Loucy (cell line): ENCODE measurements around the gene TRIM34.
"Not testable (repeated sequence)": the region's sequence is repeated elsewhere in the genome, so short reads cannot be mapped to it uniquely, and the experiment has no call there.

Experiments used
- H2AFZ ChIP-seq: fragments of 200-600 bp; sonication (generic); 2 replicates; pipeline ENCODE4 v1.6.0; 2016; ENCODE audit warnings: antibody characterized with exemption, mild to moderate bottlenecking, low read length, moderate library complexity
- H3F3A ChIP-seq: fragments of 200-600 bp; 2 replicates; pipeline ENCODE4 v1.6.0; 2016; ENCODE audit warnings: antibody characterized with exemption, low read depth, mild to moderate bottlenecking
- H3K27me3 ChIP-seq: fragments of 200-600 bp; sonication (generic); 2 replicates; pipeline ENCODE4 v1.6.1; 2014; ENCODE audit warnings: low read length, mild to moderate bottlenecking; ENCODE audit not compliant: insufficient read depth, poor library complexity, severe bottlenecking
- H3K36me3 ChIP-seq: fragments of 200-600 bp; sonication (generic); 2 replicates; pipeline ENCODE4 v1.6.1; 2016; ENCODE audit warnings: low read length; ENCODE audit not compliant: insufficient read depth
- H3K4me1 ChIP-seq: fragments of 200-600 bp; sonication (generic); 2 replicates; pipeline ENCODE4 v1.5.1; 2014; ENCODE audit warnings: low read length, mild to moderate bottlenecking; ENCODE audit not compliant: insufficient read depth, poor library complexity, severe bottlenecking
- H3K4me2 ChIP-seq: fragments of 200-600 bp; sonication (generic); 2 replicates; pipeline ENCODE4 v1.6.0; 2014; ENCODE audit warnings: antibody characterized with exemption, low read length, low read depth, mild to moderate bottlenecking; ENCODE audit not compliant: poor library complexity, severe bottlenecking
- H3K4me3 ChIP-seq: fragments of 200-600 bp; sonication (generic); 2 replicates; pipeline ENCODE4 v1.5.1; 2014; ENCODE audit warnings: low read length, mild to moderate bottlenecking, mixed read lengths; ENCODE audit not compliant: poor library complexity, severe bottlenecking
- H3K79me2 ChIP-seq: fragments of 200-600 bp; sonication (generic); 2 replicates; pipeline ENCODE4 v1.6.1; 2014; ENCODE audit warnings: low read length; ENCODE audit not compliant: insufficient read depth
- H3K9ac ChIP-seq: fragments of 200-600 bp; sonication (generic); 2 replicates; pipeline ENCODE4 v1.6.0; 2014; ENCODE audit warnings: mild to moderate bottlenecking, low read depth, low read length, moderate library complexity; ENCODE audit not compliant: poor library complexity, severe bottlenecking
- H3K9me2 ChIP-seq: fragments of 200-600 bp; sonication (generic); replicated peaks from 2 replicates; pipeline ENCODE4 v1.6.1; 2016; ENCODE audit warnings: low read depth, low read length, mixed read lengths
- H3K9me3 ChIP-seq: fragments of 200-600 bp; sonication (generic); 2 replicates; pipeline ENCODE4 v1.6.1; 2014; ENCODE audit warnings: mild to moderate bottlenecking, antibody characterized with exemption, low read length, low read depth; ENCODE audit not compliant: insufficient read depth
- H4K20me1 ChIP-seq: fragments of 200-600 bp; sonication (generic); 2 replicates; pipeline ENCODE4 v1.6.0; 2014; ENCODE audit warnings: antibody characterized with exemption, low read length, mild to moderate bottlenecking; ENCODE audit not compliant: insufficient read depth, poor library complexity, severe bottlenecking
- EZH2phosphoT487 ChIP-seq: fragments of 200-600 bp; IDR thresholded peaks from 2 replicates; pipeline ENCODE4 v1.6.1; 2018; ENCODE audit warnings: antibody characterized with exemption, mild to moderate bottlenecking, moderate library complexity, borderline replicate concordance
- TF ChIP-seq, protein P1 (sequence below): fragments of 200-600 bp; sonication (generic); conservative IDR thresholded peaks from 2 replicates; pipeline ENCODE4 v1.5.1; 2014; ENCODE audit warnings: mild to moderate bottlenecking, antibody characterized with exemption, low read length

The TRIM34 gene

DNA sequence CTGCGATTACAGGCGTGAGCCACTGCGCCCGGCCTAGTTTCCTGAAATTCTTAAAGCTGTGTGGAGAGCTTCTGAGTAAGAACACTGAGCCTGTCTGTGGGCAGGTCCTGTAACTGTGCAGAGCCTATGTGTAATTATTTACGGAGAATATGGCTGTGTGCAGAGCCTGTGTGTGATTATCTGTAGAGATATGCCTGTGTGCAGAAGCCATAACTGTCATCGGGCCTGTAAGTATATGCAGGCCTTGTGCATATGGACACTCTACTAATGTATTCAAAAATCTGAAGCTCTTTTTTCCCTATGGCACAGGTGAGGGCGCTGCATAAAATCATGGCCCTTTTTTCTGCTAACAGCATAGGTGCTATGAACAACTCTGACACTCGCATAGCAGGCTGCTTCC lies 44.2 kb upstream of the TRIM34 start, which contains the start of gene OR52B6:
TSS of gene OR52B6 (plus strand) at position 301 of the 400 bp plus-strand sequence. CDS start at position 301, 0 bp downstream.
- H3K79me2 ChIP-seq, result no peaks in the 10 kb centered on the region
- no peak for TF ChIP-seq EZH2phosphoT487
- TF ChIP-seq, protein P1, sequence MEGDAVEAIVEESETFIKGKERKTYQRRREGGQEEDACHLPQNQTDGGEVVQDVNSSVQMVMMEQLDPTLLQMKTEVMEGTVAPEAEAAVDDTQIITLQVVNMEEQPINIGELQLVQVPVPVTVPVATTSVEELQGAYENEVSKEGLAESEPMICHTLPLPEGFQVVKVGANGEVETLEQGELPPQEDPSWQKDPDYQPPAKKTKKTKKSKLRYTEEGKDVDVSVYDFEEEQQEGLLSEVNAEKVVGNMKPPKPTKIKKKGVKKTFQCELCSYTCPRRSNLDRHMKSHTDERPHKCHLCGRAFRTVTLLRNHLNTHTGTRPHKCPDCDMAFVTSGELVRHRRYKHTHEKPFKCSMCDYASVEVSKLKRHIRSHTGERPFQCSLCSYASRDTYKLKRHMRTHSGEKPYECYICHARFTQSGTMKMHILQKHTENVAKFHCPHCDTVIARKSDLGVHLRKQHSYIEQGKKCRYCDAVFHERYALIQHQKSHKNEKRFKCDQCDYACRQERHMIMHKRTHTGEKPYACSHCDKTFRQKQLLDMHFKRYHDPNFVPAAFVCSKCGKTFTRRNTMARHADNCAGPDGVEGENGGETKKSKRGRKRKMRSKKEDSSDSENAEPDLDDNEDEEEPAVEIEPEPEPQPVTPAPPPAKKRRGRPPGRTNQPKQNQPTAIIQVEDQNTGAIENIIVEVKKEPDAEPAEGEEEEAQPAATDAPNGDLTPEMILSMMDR, result no peak
- H2AFZ ChIP-seq, result no peak within 1 kb of the TSS

GRCh38 chr11:5581014-5581413 lies 43.8 kb upstream of the TRIM34 start:
- H3K9me2 ChIP-seq, result no peaks in the 10 kb centered on the region
- H3K27me3 ChIP-seq, result no peaks in the 10 kb centered on the region
- no peaks in the 10 kb centered on the region for H3K79me2 ChIP-seq
- no peaks in the 10 kb centered on the region for H3F3A ChIP-seq
- TF ChIP-seq, protein P1, result no peak
- no peak for TF ChIP-seq EZH2phosphoT487
- no peak overlapping the region for H2AFZ ChIP-seq
- no peaks in the 10 kb centered on the region for H4K20me1 ChIP-seq
- H3K9me3 ChIP-seq, result no peaks in the 10 kb centered on the region
- no peak overlapping the region for H3K4me2 ChIP-seq
- H3K9ac ChIP-seq, result no peak overlapping the region
- no peaks in the 10 kb centered on the region for H3K36me3 ChIP-seq
- no peaks in the 10 kb centered on the region for H3K4me1 ChIP-seq
- no peak overlapping the region for H3K4me3 ChIP-seq

More for the DNA sequence above, 44.2 kb upstream of the TRIM34 start, which contains the start of gene OR52B6:
- H3K9me2 ChIP-seq, result no peaks in the 10 kb centered on the region
- no peaks in the 10 kb centered on the region for H3K4me1 ChIP-seq
- no peaks in the 10 kb centered on the region for H4K20me1 ChIP-seq
- H3K36me3 ChIP-seq, result no peaks in the 10 kb centered on the region
- H3K9me3 ChIP-seq, result no peaks in the 10 kb centered on the region
- no peak within 1 kb of the TSS for H3K4me3 ChIP-seq
- no peak within 1 kb of the TSS for H3K4me2 ChIP-seq
- no peaks in the 10 kb centered on the region for H3K27me3 ChIP-seq
- H3F3A ChIP-seq, result no peaks in the 10 kb centered on the region
- no peak within 1 kb of the TSS for H3K9ac ChIP-seq

- not testable (repeated sequence) for H3K9me2 ChIP-seq, H3K4me2 ChIP-seq, H3K36me3 ChIP-seq, H3K9ac ChIP-seq, H3K4me3 ChIP-seq, H4K20me1 ChIP-seq, H3K27me3 ChIP-seq, H3K79me2 ChIP-seq, H3K9me3 ChIP-seq, H2AFZ ChIP-seq, H3K4me1 ChIP-seq, H3F3A ChIP-seq
Observed at GRCh38 chr11:5584458-5584857, 40.3 kb upstream of the TRIM34 start.

DNA sequence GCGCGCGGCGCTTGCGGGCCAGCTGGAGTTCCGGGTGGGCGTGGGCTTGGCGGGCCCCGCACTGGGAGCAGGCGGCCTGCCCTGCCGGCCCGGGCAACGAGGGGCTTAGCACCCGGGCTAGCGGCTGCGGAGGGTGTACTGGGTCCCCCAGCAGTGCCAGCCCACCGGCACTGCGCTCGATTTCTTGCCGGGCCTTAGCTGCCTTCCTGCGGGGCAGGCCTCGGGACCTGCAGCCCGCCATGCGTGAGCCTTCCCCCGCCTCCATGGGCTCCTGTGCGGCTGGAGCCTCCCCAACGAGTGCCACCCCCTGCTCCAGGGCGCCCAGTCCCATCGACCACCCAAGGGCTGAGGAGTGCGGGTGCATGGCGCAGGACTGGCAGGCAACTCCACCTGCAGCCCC lies 34.9 kb upstream of the TRIM34 start:
- not testable (repeated sequence) for H3K9me2 ChIP-seq, H3K9me3 ChIP-seq, H3K9ac ChIP-seq, H3K4me1 ChIP-seq, H3K36me3 ChIP-seq, H3K4me2 ChIP-seq, H3F3A ChIP-seq, H3K79me2 ChIP-seq, H2AFZ ChIP-seq, H4K20me1 ChIP-seq, H3K27me3 ChIP-seq, H3K4me3 ChIP-seq
